WTC11 (cell line): ENCODE results near the gene HSP90AB1. TPM values are rescaled to one million over a fixed set of nuclear protein-coding genes. Genes with fewer than 3 reads are reported as not detected.

Source experiments
- ATAC-seq: fragments of 200-7000 bp; cut with Tn5 transposase; 2 replicates; pipeline ENCODE4 v1.10.0; 2021; ENCODE audit warnings: mild to moderate bottlenecking, moderate library complexity
- CTCF ChIA-PET: fragments of 300-600 bp; sonication (Branson Sonifier 250); formaldehyde crosslinking; loops from one replicate; lab custom pipeline; 2021; ENCODE audit warnings: antibody characterized with exemption; lab: Charles Lee
- POLR2A ChIA-PET: fragments of 350-600 bp; sonication (Branson Sonifier 250); formaldehyde crosslinking; loops from one replicate; lab custom pipeline; 2021; ENCODE audit warnings: antibody characterized with exemption; lab: Charles Lee
- DNase-seq: peaks from one replicate; pipeline ENCODE4 v3.0.0; 2021; ENCODE audit warnings: low spot score
- H3K27ac Mint-ChIP-seq: 2 replicates; pipeline ENCODE4 v1.8.0; 2021; ENCODE audit warnings: mixed read lengths
- H3K27me3 Mint-ChIP-seq: 2 replicates; pipeline ENCODE4 v1.8.0; 2021; ENCODE audit warnings: low read depth, mild to moderate bottlenecking, moderate library complexity, mixed read lengths
- H3K36me3 Mint-ChIP-seq: 2 replicates; pipeline ENCODE4 v1.8.0; 2021; ENCODE audit warnings: mixed read lengths
- H3K4me1 Mint-ChIP-seq: 2 replicates; pipeline ENCODE4 v1.8.0; 2022; ENCODE audit warnings: mixed read lengths
- H3K4me3 Mint-ChIP-seq: 2 replicates; pipeline ENCODE4 v1.8.0; 2021; ENCODE audit warnings: mild to moderate bottlenecking, moderate library complexity, mixed read lengths
- H3K9me3 Mint-ChIP-seq: 2 replicates; pipeline ENCODE4 v1.8.0; 2021; ENCODE audit warnings: mixed read lengths
- CREM ChIP-seq: sonication (generic); formaldehyde crosslinking; IDR thresholded peaks from 2 replicates; pipeline ENCODE4 v1.8.1; 2022; ENCODE audit warnings: mild to moderate bottlenecking, missing genetic modification reagents, moderate library complexity
- E2F4 ChIP-seq: sonication (generic); formaldehyde crosslinking; IDR thresholded peaks from 2 replicates; pipeline ENCODE4 v1.8.1; 2022; ENCODE audit warnings: low read depth, mild to moderate bottlenecking, moderate library complexity, missing genetic modification reagents, borderline replicate concordance
- ERG ChIP-seq: fragments of 250-450 bp; sonication (Bioruptor Pico); IDR thresholded peaks from 2 replicates; pipeline ENCODE4 v1.8.0; 2021; ENCODE audit warnings: mild to moderate bottlenecking
- ETV6 ChIP-seq: sonication (generic); formaldehyde crosslinking; IDR thresholded peaks from 2 replicates; pipeline ENCODE4 v1.8.1; 2022; ENCODE audit warnings: mild to moderate bottlenecking, missing genetic modification reagents
- FOXP1 ChIP-seq: sonication (generic); formaldehyde crosslinking; IDR thresholded peaks from 2 replicates; pipeline ENCODE4 v1.8.0; 2022; ENCODE audit warnings: missing genetic modification reagents, mild to moderate bottlenecking, moderate library complexity, borderline replicate concordance
- MYBL2 ChIP-seq: sonication (generic); formaldehyde crosslinking; IDR thresholded peaks from 2 replicates; pipeline ENCODE4 v1.8.1; 2023; ENCODE audit warnings: mild to moderate bottlenecking, moderate library complexity, missing genetic modification reagents
- PRDM15 ChIP-seq: sonication (generic); formaldehyde crosslinking; IDR thresholded peaks from 2 replicates; pipeline ENCODE4 v1.8.0; 2022; ENCODE audit warnings: missing genetic modification reagents
- RELA ChIP-seq: sonication (generic); formaldehyde crosslinking; IDR thresholded peaks from 2 replicates; pipeline ENCODE4 v1.8.1; 2022; ENCODE audit warnings: missing genetic modification reagents, mild to moderate bottlenecking, borderline replicate concordance
- SOX15 ChIP-seq: fragments of 250-450 bp; sonication (Bioruptor Pico); IDR thresholded peaks from 2 replicates; pipeline ENCODE4 v1.9.0; 2021; ENCODE audit warnings: mild to moderate bottlenecking
- STAT6 ChIP-seq: sonication (generic); formaldehyde crosslinking; conservative IDR thresholded peaks from 2 replicates; pipeline ENCODE4 v1.8.1; 2023; ENCODE audit warnings: mild to moderate bottlenecking, low read depth, missing genetic modification reagents, moderate library complexity
- TEAD4 ChIP-seq: sonication (generic); formaldehyde crosslinking; IDR thresholded peaks from 2 replicates; pipeline ENCODE4 v1.8.0; 2022; ENCODE audit warnings: mild to moderate bottlenecking, missing genetic modification reagents
- USF1 ChIP-seq: sonication (generic); formaldehyde crosslinking; IDR thresholded peaks from 2 replicates; pipeline ENCODE4 v1.8.0; 2022; ENCODE audit warnings: mild to moderate bottlenecking, missing genetic modification reagents
- ZBTB43 ChIP-seq: sonication (generic); formaldehyde crosslinking; IDR thresholded peaks from 2 replicates; pipeline ENCODE4 v1.8.1; 2023; ENCODE audit warnings: mild to moderate bottlenecking, missing genetic modification reagents
- ZNF232 ChIP-seq: sonication (generic); formaldehyde crosslinking; IDR thresholded peaks from 2 replicates; pipeline ENCODE4 v1.8.0; 2022; ENCODE audit warnings: mild to moderate bottlenecking, missing genetic modification reagents
- ZNF281 ChIP-seq: sonication (generic); formaldehyde crosslinking; IDR thresholded peaks from 2 replicates; pipeline ENCODE4 v1.8.0; 2023; ENCODE audit warnings: mild to moderate bottlenecking, missing genetic modification reagents
- ZNF425 ChIP-seq: fragments of 250-450 bp; sonication (Bioruptor Pico); conservative IDR thresholded peaks from 2 replicates; pipeline ENCODE4 v1.9.0; 2021; ENCODE audit warnings: mild to moderate bottlenecking
- ZNF512 ChIP-seq: sonication (generic); formaldehyde crosslinking; IDR thresholded peaks from 2 replicates; pipeline ENCODE4 v1.8.1; 2022; ENCODE audit warnings: missing genetic modification reagents, borderline replicate concordance
- total RNA-seq: library from RNA; stranded (reverse); gene quantifications from 3 replicates; pipeline ENCODE4 v1.2.3, GENCODE V29; 2021

HSP90AB1 gene
- total RNA-seq, 1 experiment from 2014 or later, result 2,171 TPM

- POLR2A ChIA-PET, result interaction anchor here (0.6 to 5.7 kb wide), 10 partner anchors 11 to 51 kb away, joined by 3 to 63 read pairs (median 6); partner anchors contain the start of genes HSP90AB1 and SLC35B2
- Mint-ChIP-seq H3K36me3 (peaks cover 5% of the 10 kb centered on the region; the same call in 1 of the 2 replicates), H3K4me1 (peaks cover 57% of the 10 kb centered on the region), H3K27me3 (no peaks in the 10 kb centered on the region), H3K9me3 (no peaks in the 10 kb centered on the region), H3K27ac (peak within 1 kb of the TSS; percentile 95), H3K4me3 (peak within 1 kb of the TSS; percentile 89)
- CTCF ChIA-PET, result interaction anchor here (0.6 to 10.7 kb wide), 22 partner anchors 9 to 123 kb away, joined by 3 to 174 read pairs (median 4); partner anchors contain the start of genes HSP90AB1 and SLC35B2
- ATAC-seq (peak; percentile 38), DNase-seq (peak; percentile 87)
- TF ChIP-seq RELA (CRISPR knock-in tag) (peak; percentile 72; the same call in 1 of the 2 replicates), SOX15 (CRISPR knock-in tag) (no peak), ZNF425 (CRISPR knock-in tag) (no peak), ZBTB43 (CRISPR knock-in tag) (no peak), MYBL2 (CRISPR knock-in tag) (no peak), E2F4 (CRISPR knock-in tag) (peak; percentile 66; the same call in 1 of the 2 replicates), TEAD4 (CRISPR knock-in tag) (no peak), PRDM15 (no peak), ERG (CRISPR knock-in tag) (no peak), ZNF512 (CRISPR knock-in tag) (no peak), CREM (peak; percentile 80), ZNF281 (CRISPR knock-in tag) (no peak), ETV6 (CRISPR knock-in tag) (peak; percentile 84), ZNF232 (CRISPR knock-in tag) (peak; percentile 54; the same call in 1 of the 2 replicates), FOXP1 (CRISPR knock-in tag) (peak; percentile 54; the same call in 1 of the 2 replicates), USF1 (CRISPR knock-in tag) (peak; percentile 36), STAT6 (CRISPR knock-in tag) (no peak)
Measured at GRCh38 chr6:44223319-44224028, 23.4 kb upstream of the HSP90AB1 start, which contains the start of gene SLC29A1. Gene SLC29A1 (plus strand): TSS chr6:44223595. CDS start chr6:44227314, 3,719 bp downstream.
